SJSA1 (cell line): Measurements from ENCODE around the gene ZNF562. TPM values are rescaled to one million over a fixed set of nuclear protein-coding genes. Genes with fewer than 3 reads are reported as not detected.
A peak's percentile ranks its signal among the peaks of the same experiment; 100 is the strongest.
"Not testable (repeated sequence)": the region's sequence is repeated elsewhere in the genome, so short reads cannot be mapped to it uniquely, and the experiment has no call there.

Source experiments
- DNase-seq, 2 experiments: peaks; one replicate each; pipeline ENCODE4 v3.0.0-alpha.2; 2015 to 2020; ENCODE audit warnings: low spot score in 2 of 2, low read depth in 1 of 2
- H3K27ac ChIP-seq: fragments of 250-450 bp; sonication (Bioruptor Pico); 2 replicates; pipeline ENCODE4 v1.5.1; 2020; ENCODE audit warnings: mild to moderate bottlenecking, moderate library complexity
- H3K27me3 ChIP-seq: fragments of 250-450 bp; sonication (Bioruptor Pico); replicated peaks from 2 replicates; pipeline ENCODE4 v1.5.1; 2020; ENCODE audit warnings: mild to moderate bottlenecking, moderate library complexity
- H3K36me3 ChIP-seq: fragments of 250-450 bp; sonication (Bioruptor Pico); 2 replicates; pipeline ENCODE4 v1.5.1; 2020; ENCODE audit warnings: mild to moderate bottlenecking
- H3K4me1 ChIP-seq: fragments of 250-450 bp; sonication (Bioruptor Pico); replicated peaks from 2 replicates; pipeline ENCODE4 v1.6.1; 2021; ENCODE audit warnings: mild to moderate bottlenecking
- H3K4me3 ChIP-seq: fragments of 250-450 bp; sonication (Bioruptor Pico); 2 replicates; pipeline ENCODE4 v1.5.1; 2020; ENCODE audit warnings: mild to moderate bottlenecking
- H3K9me3 ChIP-seq: fragments of 250-450 bp; sonication (Bioruptor Pico); replicated peaks from 2 replicates; pipeline ENCODE4 v1.5.1; 2020; ENCODE audit warnings: mild to moderate bottlenecking
- total RNA-seq: library from RNA; depleted of rRNA; stranded (reverse); fragments of >200 nt; shearing (Covaris generic); gene quantifications from 2 replicates; pipeline ENCODE4 v1.2.3, GENCODE V29; 2014; rRNA removed

ZNF562 gene
- total RNA-seq: 7.8 and 9.6 TPM in 2 replicates

- Histone ChIP-seq H3K4me3 (peak within 1 kb of the TSS; percentile 75), H3K9me3 (peaks cover 21% of the 10 kb centered on the region), H3K27ac (peak within 1 kb of the TSS; percentile 83), H3K27me3 (no peaks in the 10 kb centered on the region), H3K4me1 (0 out of 2 replicates have a peak, but pooled peaks cover 6% of the 10 kb centered on the region), H3K36me3 (peaks cover 18% of the 10 kb centered on the region; the same call in 1 of the 2 replicates)
- peak; percentile 75 to 76 for DNase-seq
Observed at GRCh38 chr19:9674663-9675357, at the start of gene ZNF562. Gene ZNF562, minus strand, starts transcription at chr19:9675100. Its CDS starts 14,356 bp downstream, at chr19:9660744.

- H3K4me1 ChIP-seq: no peaks in the 10 kb centered on the region
- no peaks in the 10 kb centered on the region for H3K27me3 ChIP-seq
- no peak overlapping the region for H3K4me3 ChIP-seq
- DNase-seq: no peak
- H3K36me3 ChIP-seq: no peaks in the 10 kb centered on the region
- no peak overlapping the region for H3K27ac ChIP-seq
- H3K9me3 ChIP-seq: 0 out of 2 replicates have a peak, but pooled peaks cover 2% of the 10 kb centered on the region
Observed at GRCh38 chr19:9724157-9724556, 49.3 kb upstream of the ZNF562 start.

- H3K4me3 ChIP-seq: no peak overlapping the region
- no peaks in the 10 kb centered on the region for H3K36me3 ChIP-seq
Observed at GRCh38 chr19:9721861-9722260, 47.0 kb upstream of the ZNF562 start.

GRCh38 chr19:9720541-9720940 lies 45.6 kb upstream of the ZNF562 start:
- Histone ChIP-seq H3K27ac (no peak overlapping the region), H3K9me3 (0 out of 2 replicates have a peak, but pooled peaks cover 2% of the 10 kb centered on the region), H3K4me1 (no peaks in the 10 kb centered on the region), H3K36me3 (no peaks in the 10 kb centered on the region), H3K4me3 (no peak overlapping the region), H3K27me3 (no peaks in the 10 kb centered on the region)
- no peak for DNase-seq

More at GRCh38 chr19:9721861-9722260, 47.0 kb upstream of the ZNF562 start:
- Histone ChIP-seq H3K9me3 (0 out of 2 replicates have a peak, but pooled peaks cover 2% of the 10 kb centered on the region), H3K27me3 (no peaks in the 10 kb centered on the region), H3K27ac (no peak overlapping the region), H3K4me1 (no peaks in the 10 kb centered on the region)
- DNase-seq: no peak

- Histone ChIP-seq H3K27me3 (no peaks in the 10 kb centered on the region), H3K9me3 (no peaks in the 10 kb centered on the region; the same call in 1 of the 2 replicates), H3K27ac (no peak overlapping the region), H3K36me3 (no peaks in the 10 kb centered on the region), H3K4me1 (no peaks in the 10 kb centered on the region), H3K4me3 (no peak overlapping the region)
- no peak for DNase-seq
Observed at GRCh38 chr19:9711815-9712214, 36.9 kb upstream of the ZNF562 start.

GRCh38 chr19:9709305-9709704 lies 34.4 kb upstream of the ZNF562 start:
- no peaks in the 10 kb centered on the region; the same call in 1 of the 2 replicates for H3K9me3 ChIP-seq
- H3K4me1 ChIP-seq: no peaks in the 10 kb centered on the region
- no peaks in the 10 kb centered on the region for H3K27me3 ChIP-seq
- no peak overlapping the region for H3K27ac ChIP-seq
- no peaks in the 10 kb centered on the region for H3K36me3 ChIP-seq
- no peak overlapping the region for H3K4me3 ChIP-seq
- no peak for DNase-seq

- no peak overlapping the region for H3K4me3 ChIP-seq
- DNase-seq: no peak
- H3K36me3 ChIP-seq: no peaks in the 10 kb centered on the region
- no peak overlapping the region for H3K27ac ChIP-seq
- no peaks in the 10 kb centered on the region; the same call in 1 of the 2 replicates for H3K9me3 ChIP-seq
- no peaks in the 10 kb centered on the region for H3K27me3 ChIP-seq
- H3K4me1 ChIP-seq: no peaks in the 10 kb centered on the region
Observed at GRCh38 chr19:9705836-9706235, 30.9 kb upstream of the ZNF562 start.

GRCh38 chr19:9702186-9702585 lies 27.3 kb upstream of the ZNF562 start:
- H3K27me3 ChIP-seq: no peaks in the 10 kb centered on the region
- H3K4me1 ChIP-seq: no peaks in the 10 kb centered on the region
- H3K4me3 ChIP-seq: no peak overlapping the region
- no peak for DNase-seq
- no peaks in the 10 kb centered on the region for H3K36me3 ChIP-seq
- H3K27ac ChIP-seq: no peak overlapping the region
- no peaks in the 10 kb centered on the region for H3K9me3 ChIP-seq

- Histone ChIP-seq H3K36me3 (no peaks in the 10 kb centered on the region), H3K9me3 (no peaks in the 10 kb centered on the region), H3K27me3 (no peaks in the 10 kb centered on the region), H3K4me1 (no peaks in the 10 kb centered on the region), H3K27ac (no peak overlapping the region), H3K4me3 (no peak overlapping the region)
- no peak for DNase-seq
Observed at GRCh38 chr19:9700229-9700981, 25.5 kb upstream of the ZNF562 start.

- DNase-seq, H3K4me3 ChIP-seq, H3K27ac ChIP-seq, H3K4me1 ChIP-seq, H3K27me3 ChIP-seq, H3K9me3 ChIP-seq, H3K36me3 ChIP-seq: not testable (repeated sequence)
Observed at GRCh38 chr19:9690301-9690700, 15.4 kb upstream of the ZNF562 start.

GRCh38 chr19:9679996-9680395 lies 5.1 kb upstream of the ZNF562 start:
- not testable (repeated sequence) for H3K4me3 ChIP-seq, DNase-seq, H3K36me3 ChIP-seq, H3K27me3 ChIP-seq, H3K27ac ChIP-seq, H3K4me1 ChIP-seq, H3K9me3 ChIP-seq

- H3K4me1 ChIP-seq, H3K27me3 ChIP-seq, DNase-seq: not testable (repeated sequence)
- Histone ChIP-seq H3K27ac (peak overlapping the region; percentile 83), H3K36me3 (peaks cover 18% of the 10 kb centered on the region; the same call in 1 of the 2 replicates), H3K4me3 (peak overlapping the region; percentile 75), H3K9me3 (peaks cover 21% of the 10 kb centered on the region)
Observed at GRCh38 chr19:9675358-9675901, 530 bp upstream of the ZNF562 start.

- Histone ChIP-seq H3K9me3 (peaks cover 21% of the 10 kb centered on the region), H3K4me1 (0 out of 2 replicates have a peak, but pooled peaks cover 6% of the 10 kb centered on the region), H3K27me3 (no peaks in the 10 kb centered on the region), H3K27ac (peak overlapping the region; percentile 83), H3K36me3 (peaks cover 18% of the 10 kb centered on the region; the same call in 1 of the 2 replicates), H3K4me3 (peak overlapping the region; percentile 75)
- DNase-seq: peak in 1 of 2 experiments; percentile 7
Observed at GRCh38 chr19:9673912-9674662, 813 bp downstream of the ZNF562 start.
